GM18499 (cell line): ENCODE data around the gene XYLB.
"Not testable (repeated sequence)": the region's sequence is repeated elsewhere in the genome, so short reads cannot be mapped to it uniquely, and the experiment has no call there.

ENCODE experiments used
- ATAC-seq: cut with Tn5 transposase; IDR thresholded peaks from one replicate; pipeline ENCODE4 v1.9.1; 2021; ENCODE audit warnings: moderate number of reproducible peaks; ENCODE audit not compliant: insufficient read depth, unreplicated experiment

XYLB gene

GRCh38 chr3:38320638-38321037 lies 25.9 kb upstream of the XYLB start:
- not testable (repeated sequence) for ATAC-seq

- ATAC-seq = no peak
Measured at GRCh38 chr3:38323060-38323459, 23.5 kb upstream of the XYLB start.

GRCh38 chr3:38325256-38325655 lies 21.3 kb upstream of the XYLB start:
- ATAC-seq = no peak

GRCh38 chr3:38327335-38328009 lies 19.1 kb upstream of the XYLB start:
- ATAC-seq = no peak

GRCh38 chr3:38331257-38332022 lies 15.1 kb upstream of the XYLB start:
- ATAC-seq = no peak

GRCh38 chr3:38332201-38332600 lies 14.4 kb upstream of the XYLB start:
- ATAC-seq = no peak

- ATAC-seq = no peak
Measured at GRCh38 chr3:38334142-38335055, 12.2 kb upstream of the XYLB start.

GRCh38 chr3:38335263-38335662 lies 11.3 kb upstream of the XYLB start:
- ATAC-seq = no peak

GRCh38 chr3:38337703-38338102 lies 8.9 kb upstream of the XYLB start:
- ATAC-seq = no peak

GRCh38 chr3:38343797-38344594 lies 2.6 kb upstream of the XYLB start:
- ATAC-seq = no peak

- no peak for ATAC-seq
Measured at GRCh38 chr3:38345879-38346586, 552 bp upstream of the XYLB start.

- no peak for ATAC-seq
Measured at GRCh38 chr3:38347421-38348200, 1.0 kb downstream of the XYLB start.

GRCh38 chr3:38348903-38349302 lies 2.3 kb downstream of the XYLB start:
- ATAC-seq = no peak

GRCh38 chr3:38349684-38350359 lies 3.2 kb downstream of the XYLB start:
- ATAC-seq = no peak

GRCh38 chr3:38353151-38353550 lies 6.6 kb downstream of the XYLB start:
- no peak for ATAC-seq

GRCh38 chr3:38354588-38355330 lies 8.2 kb downstream of the XYLB start:
- no peak for ATAC-seq

- no peak for ATAC-seq
Measured at GRCh38 chr3:38359038-38359437, 12.5 kb downstream of the XYLB start.

- no peak for ATAC-seq
Measured at GRCh38 chr3:38360345-38360744, 13.8 kb downstream of the XYLB start.
